OCI-LY3 (cell line): ENCODE results near the gene RAB6C.
"Not testable (repeated sequence)": the region's sequence is repeated elsewhere in the genome, so short reads cannot be mapped to it uniquely, and the experiment has no call there.

Experiments
- EZH2phosphoT487 ChIP-seq: fragments of 200-600 bp; shearing (Covaris generic); IDR thresholded peaks from 2 replicates; pipeline ENCODE4 v1.6.1; 2018; ENCODE audit warnings: antibody characterized with exemption, mixed run types, low read depth
- TF ChIP-seq, protein P1 (sequence below): fragments of 200-600, 300-600 bp; sonication (generic); IDR thresholded peaks from 2 replicates; pipeline ENCODE4 v1.5.1; 2014; ENCODE audit warnings: antibody characterized with exemption, low read length, low read depth

DNA sequence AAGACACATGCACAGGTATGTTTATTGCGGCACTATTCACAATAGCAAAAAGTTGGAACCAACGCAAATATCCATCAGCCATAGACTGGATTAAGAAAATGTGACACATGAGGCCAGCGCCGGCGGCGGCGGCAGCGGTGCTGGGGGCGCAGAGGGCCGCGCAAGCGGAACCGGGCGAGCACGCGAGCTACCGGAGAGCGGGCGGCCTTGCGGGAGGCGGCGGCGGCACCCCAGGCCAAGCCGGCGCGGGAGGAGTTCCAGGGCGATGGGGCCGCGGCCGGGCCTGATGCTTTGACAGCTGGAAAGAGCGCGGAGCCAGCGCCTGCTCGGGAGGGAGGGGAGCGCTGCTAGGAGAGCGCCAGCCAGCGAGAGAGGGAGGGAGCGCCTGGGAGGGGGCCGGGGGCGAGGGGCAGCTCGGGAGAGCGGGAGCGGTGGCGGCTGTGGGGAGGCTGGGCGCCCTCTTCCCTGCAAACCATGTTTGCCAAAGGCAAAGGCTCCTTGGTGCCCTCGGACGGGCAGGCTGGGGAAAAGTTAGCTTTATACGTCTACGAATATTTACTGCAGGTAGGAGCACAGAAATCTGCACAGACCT lies 13.0 kb downstream of the RAB6C start:
- TF ChIP-seq, protein P1, sequence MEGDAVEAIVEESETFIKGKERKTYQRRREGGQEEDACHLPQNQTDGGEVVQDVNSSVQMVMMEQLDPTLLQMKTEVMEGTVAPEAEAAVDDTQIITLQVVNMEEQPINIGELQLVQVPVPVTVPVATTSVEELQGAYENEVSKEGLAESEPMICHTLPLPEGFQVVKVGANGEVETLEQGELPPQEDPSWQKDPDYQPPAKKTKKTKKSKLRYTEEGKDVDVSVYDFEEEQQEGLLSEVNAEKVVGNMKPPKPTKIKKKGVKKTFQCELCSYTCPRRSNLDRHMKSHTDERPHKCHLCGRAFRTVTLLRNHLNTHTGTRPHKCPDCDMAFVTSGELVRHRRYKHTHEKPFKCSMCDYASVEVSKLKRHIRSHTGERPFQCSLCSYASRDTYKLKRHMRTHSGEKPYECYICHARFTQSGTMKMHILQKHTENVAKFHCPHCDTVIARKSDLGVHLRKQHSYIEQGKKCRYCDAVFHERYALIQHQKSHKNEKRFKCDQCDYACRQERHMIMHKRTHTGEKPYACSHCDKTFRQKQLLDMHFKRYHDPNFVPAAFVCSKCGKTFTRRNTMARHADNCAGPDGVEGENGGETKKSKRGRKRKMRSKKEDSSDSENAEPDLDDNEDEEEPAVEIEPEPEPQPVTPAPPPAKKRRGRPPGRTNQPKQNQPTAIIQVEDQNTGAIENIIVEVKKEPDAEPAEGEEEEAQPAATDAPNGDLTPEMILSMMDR, result not testable (repeated sequence)
- TF ChIP-seq EZH2phosphoT487, result not testable (repeated sequence)
